Fibroblast of skin of right biceps (primary cell): ENCODE data around the gene PLK5.

Source experiments
- DNase-seq: peaks from one replicate; pipeline ENCODE4 v3.0.0-alpha.2; 2013

The PLK5 gene

DNA sequence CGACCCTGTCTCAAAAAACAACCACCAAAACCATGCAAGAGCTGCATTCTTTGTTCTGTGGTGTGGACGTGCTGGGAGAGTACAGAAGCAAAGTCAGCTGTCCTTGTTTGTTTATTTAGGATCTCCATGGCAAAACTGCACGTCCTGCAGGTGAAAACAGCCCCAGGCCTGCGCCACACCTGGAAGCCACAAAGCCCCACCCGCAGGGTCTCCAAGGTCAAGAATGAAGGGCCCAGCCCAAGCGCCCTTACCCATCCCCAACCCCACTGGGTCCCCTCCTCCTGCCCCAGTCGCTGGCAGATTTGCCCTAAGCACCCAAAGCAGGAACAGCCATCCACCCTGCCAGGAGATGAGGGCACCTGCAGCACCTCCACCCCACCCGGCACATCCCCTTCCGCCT is 58.3 kb downstream of the PLK5 start:
- no peak for DNase-seq

DNA sequence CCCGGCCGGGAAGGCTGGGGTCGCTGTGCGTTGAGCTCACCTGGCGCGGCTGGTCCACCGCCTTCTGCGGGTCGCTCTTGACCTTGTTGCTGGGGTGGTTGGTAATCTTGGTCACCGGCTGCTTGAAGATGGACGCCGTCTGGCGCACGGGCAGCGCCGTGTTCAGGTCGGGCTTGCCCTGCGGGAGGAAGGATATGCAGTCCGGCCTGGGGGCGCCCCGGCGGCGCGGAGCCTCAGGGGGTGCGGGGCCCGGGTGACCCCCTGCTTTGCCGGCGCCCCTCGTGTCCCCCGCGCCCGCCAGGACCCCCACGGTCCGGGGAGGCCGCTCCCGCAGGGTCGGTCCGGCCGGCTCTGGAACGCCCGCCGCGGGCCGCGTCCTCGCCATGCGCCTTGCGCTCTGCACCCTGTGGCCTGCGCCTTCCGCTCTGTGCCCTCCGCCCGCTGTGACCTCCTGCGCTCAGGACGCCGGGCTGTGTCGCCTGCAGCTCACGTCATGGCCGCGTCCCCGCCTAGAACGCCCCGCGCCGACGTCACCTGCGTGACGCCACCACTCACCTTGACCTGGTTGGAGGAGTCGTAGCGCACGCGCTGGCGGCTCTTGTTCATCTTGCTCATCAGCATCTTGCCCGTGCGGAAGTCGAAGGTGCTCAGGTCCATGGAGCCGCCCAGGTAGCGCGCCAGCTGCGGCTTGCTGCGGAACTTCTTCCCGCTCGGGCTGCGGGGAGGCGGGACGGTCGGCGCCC is 60.8 kb downstream of the PLK5 start:
- DNase-seq: no peak

GRCh38 chr19:1585243-1585580 is 61.3 kb downstream of the PLK5 start:
- DNase-seq: no peak
